Stomach (tissue), 9 donors: ENCODE measurements around the gene CACNA1H. TPM values are rescaled to one million over a fixed set of nuclear protein-coding genes. Genes with fewer than 3 reads are reported as not detected.

Experiments
- DNase-seq, 2 donors: peaks; one replicate each; pipeline versions ENCODE4 v3.0.0 to v3.0.0-alpha.2; 2013 to 2019
- H3K27ac ChIP-seq, 5 donors: fragments of 200-600 bp in 4 of 5; sonication (generic) in 4 of 5; one replicate each; pipeline ENCODE4 v1.5.1; 2013 to 2019; ENCODE audit warnings: mild to moderate bottlenecking in 1 of 5, moderate library complexity in 1 of 5
- H3K27me3 ChIP-seq, 3 donors: fragments of 200-600 bp; sonication (generic); one replicate each; pipeline ENCODE4 v1.5.1; 2017 to 2019; ENCODE audit warnings: mixed run types in 1 of 3
- H3K36me3 ChIP-seq, 4 donors: fragments of 200-600 bp; sonication (generic); 1 replicate in 3 of 4; 2 replicates in 1 of 4; pipeline ENCODE4 v1.5.1; 2016 to 2019
- H3K4me1 ChIP-seq, 4 donors: fragments of 200-600 bp; sonication (generic); one replicate each; pipeline ENCODE4 v1.5.1; 2016 to 2019
- H3K4me3 ChIP-seq, 4 donors: fragments of 200-600 bp; sonication (generic) in 3 of 4; one replicate each; pipeline ENCODE4 v1.5.1; 2016 to 2019; ENCODE audit warnings: mild to moderate bottlenecking in 1 of 4
- H3K9me3 ChIP-seq, 4 donors: fragments of 200-600 bp; sonication (generic); one replicate each; pipeline ENCODE4 v1.5.1; 2016 to 2019
- CTCF ChIP-seq, 7 experiments: fragments of 450-650 bp in 4 of 7; fragments of 200-600 bp in 3 of 7; sonication (generic) in 3 of 7; IDR thresholded peaks; one replicate each; pipeline ENCODE4 v1.5.1; 2016 to 2019; ENCODE audit warnings: antibody characterized with exemption in 7 of 7, control low read depth in 2 of 7, mild to moderate bottlenecking in 1 of 7
- EP300 ChIP-seq: sonication (generic); formaldehyde crosslinking; IDR thresholded peaks from one replicate; pipeline ENCODE4 v1.6.1; 2017; ENCODE audit warnings: antibody characterized with exemption
- POLR2A ChIP-seq, 4 donors: fragments of 450-650 bp; IDR thresholded peaks; one replicate each; pipeline ENCODE4 v1.6.1; 2016; ENCODE audit warnings: antibody characterized with exemption in 4 of 4, control low read depth in 2 of 4, mild to moderate bottlenecking in 1 of 4, moderate library complexity in 1 of 4
- POLR2AphosphoS5 ChIP-seq, 3 donors: sonication (generic); formaldehyde crosslinking; IDR thresholded peaks; one replicate each; pipeline ENCODE4 v1.6.1; 2016; ENCODE audit warnings: antibody characterized with exemption in 3 of 3
- WGBS, 5 donors: extraction: QIAGEN DNeasy Blood & Tissue Kit in 3 of 5; methylation state at CpG; one replicate each; pipeline versions ENCODE4 v1.1.5 to v1.1.7; 2013 to 2018; 5-methylcytosine and 5-hydroxymethylcytosine counted together
- intact Hi-C: fragments of 100-400 bp; cut with DNase I; formaldehyde crosslinking; loops from one replicate; pipeline ENCODE4 v1.15.1; 2023; ENCODE audit warnings: low total_unique reads
- polyA plus RNA-seq, 3 donors: library from polyadenylated mRNA; stranded (reverse); fragments of 200-250 nt; gene quantifications; one replicate each; pipeline ENCODE4 v1.2.3, GENCODE V29; 2013
- total RNA-seq, 5 donors: library from RNA; depleted of rRNA; stranded (reverse); fragments of >200 nt; gene quantifications; one replicate each; pipeline versions ENCODE4 v1.1.0 to v1.2.3, GENCODE V29; 2014 to 2016
- donor health status: healthy with polysubstance abuse.
- donor health status: Bipolar disorder and iron deficiency.
- donor health status: healthy.

Gene CACNA1H
- total and polyA plus RNA-seq, 8 donors: 1.5 to 49.6 (median 19.6) TPM

- no peaks in the 10 kb centered on the region for H3K4me1 ChIP-seq
- TF ChIP-seq EP300: no peak
- TF ChIP-seq CTCF (IDR thresholded peaks at IDR 0.05): no peak
- no peak for TF ChIP-seq POLR2A (IDR thresholded peaks at IDR 0.05)
- TF ChIP-seq POLR2AphosphoS5 (IDR thresholded peaks at IDR 0.05): no peak
- no peak overlapping the region for H3K27ac ChIP-seq
- peaks cover 15 to 100% (median 88%) of the 10 kb centered on the region in 4 donors for H3K36me3 ChIP-seq
- no peak for DNase-seq
- H3K27me3 ChIP-seq: no peaks in the 10 kb centered on the region
- H3K9me3 ChIP-seq: no peaks in the 10 kb centered on the region
- no peak overlapping the region for H3K4me3 ChIP-seq
- 70 to 95% (median 81%) methylated on average over 8 to 16 of the region's 16 CpGs for WGBS, 5 donors
- intact Hi-C loops: no loop called here
Observed at GRCh38 chr16:1214719-1215118, 61.8 kb downstream of the CACNA1H start.

GRCh38 chr16:1215574-1216295, 62.8 kb downstream of the CACNA1H start:
- no peak overlapping the region for H3K27ac ChIP-seq
- no peak for DNase-seq
- no peak overlapping the region for H3K4me3 ChIP-seq
- TF ChIP-seq POLR2AphosphoS5 (IDR thresholded peaks at IDR 0.05) (no peak), POLR2A (IDR thresholded peaks at IDR 0.05) (no peak), EP300 (no peak), CTCF (IDR thresholded peaks at IDR 0.05) (no peak)
- H3K9me3 ChIP-seq: no peaks in the 10 kb centered on the region
- no peaks in the 10 kb centered on the region for H3K27me3 ChIP-seq
- H3K36me3 ChIP-seq: peaks cover 9 to 100% (median 87%) of the 10 kb centered on the region in 4 donors
- 68 to 80% (median 74%) methylated on average over 16 to 32 of the region's 32 CpGs for WGBS, 5 donors
- H3K4me1 ChIP-seq: no peaks in the 10 kb centered on the region
- intact Hi-C loops: no loop called here

GRCh38 chr16:1216296-1216619, 63.4 kb downstream of the CACNA1H start:
- no peaks in the 10 kb centered on the region for H3K27me3 ChIP-seq
- no peak overlapping the region for H3K4me3 ChIP-seq
- DNase-seq: no peak
- WGBS, 5 donors: 67 to 91% (median 69%) methylated on average over 9 to 12 of the region's 12 CpGs
- H3K4me1 ChIP-seq: no peaks in the 10 kb centered on the region
- H3K36me3 ChIP-seq: peaks cover 4 to 100% (median 84%) of the 10 kb centered on the region in 4 donors
- intact Hi-C loops: no loop called here
- no peak overlapping the region for H3K27ac ChIP-seq
- TF ChIP-seq POLR2AphosphoS5 (IDR thresholded peaks at IDR 0.05) (no peak), EP300 (no peak), CTCF (IDR thresholded peaks at IDR 0.05) (no peak), POLR2A (IDR thresholded peaks at IDR 0.05) (no peak)
- no peaks in the 10 kb centered on the region for H3K9me3 ChIP-seq

GRCh38 chr16:1216681-1217400, 63.9 kb downstream of the CACNA1H start:
- no peaks in the 10 kb centered on the region for H3K9me3 ChIP-seq
- H3K4me1 ChIP-seq: peaks cover 0 to 3% (median 0%) of the 10 kb centered on the region in 4 donors

More at GRCh38 chr16:1216681-1217400, 63.9 kb downstream of the CACNA1H start:
- DNase-seq: no peak
- 81 to 87% (median 85%) methylated on average over 14 to 32 of the region's 32 CpGs for WGBS, 5 donors
- peaks cover 0 to 100% (median 81%) of the 10 kb centered on the region in 4 donors for H3K36me3 ChIP-seq
- no peaks in the 10 kb centered on the region for H3K27me3 ChIP-seq
- intact Hi-C loops: no loop called here
- no peak overlapping the region for H3K27ac ChIP-seq
- no peak for TF ChIP-seq POLR2A (IDR thresholded peaks at IDR 0.05)
- no peak for TF ChIP-seq EP300
- TF ChIP-seq POLR2AphosphoS5 (IDR thresholded peaks at IDR 0.05): no peak
- TF ChIP-seq CTCF (IDR thresholded peaks at IDR 0.05): no peak
- H3K4me3 ChIP-seq: no peak overlapping the region
